Hematopoietic multipotent progenitor cell treated with erythropoietin and hydrocortisone succinate and interleukin-3 and kit ligand, for 15 days (in vitro differentiated cells): ENCODE results near the gene MRPS17.
A peak's percentile ranks its signal among the peaks of the same experiment; 100 is the strongest.

ENCODE experiments used
- DNase-seq: peaks from one replicate; pipeline ENCODE4 v3.0.0-alpha.2; 2015; ENCODE audit warnings: low spot score

MRPS17 gene

DNA sequence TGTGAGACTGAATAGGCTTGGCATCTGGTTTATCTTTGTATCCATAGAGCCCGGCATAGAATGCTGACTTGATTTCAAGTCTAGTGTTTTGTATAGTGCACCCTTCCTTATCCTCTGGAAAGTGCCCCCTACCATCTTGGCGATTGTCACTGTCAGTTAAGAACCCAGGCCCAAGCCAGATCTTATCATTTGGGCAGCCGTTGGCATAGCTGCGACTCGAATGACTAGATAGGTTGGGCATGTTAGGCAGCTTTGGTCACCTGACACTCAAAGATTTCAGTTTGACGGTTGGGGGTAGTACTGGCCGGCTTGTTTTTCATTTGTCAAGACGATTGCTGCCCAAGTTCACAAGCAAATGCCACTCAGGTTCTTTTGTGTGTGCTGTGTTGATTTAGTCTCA, 19.3 kb downstream of the MRPS17 start:
- peak; percentile 36 for DNase-seq

DNA sequence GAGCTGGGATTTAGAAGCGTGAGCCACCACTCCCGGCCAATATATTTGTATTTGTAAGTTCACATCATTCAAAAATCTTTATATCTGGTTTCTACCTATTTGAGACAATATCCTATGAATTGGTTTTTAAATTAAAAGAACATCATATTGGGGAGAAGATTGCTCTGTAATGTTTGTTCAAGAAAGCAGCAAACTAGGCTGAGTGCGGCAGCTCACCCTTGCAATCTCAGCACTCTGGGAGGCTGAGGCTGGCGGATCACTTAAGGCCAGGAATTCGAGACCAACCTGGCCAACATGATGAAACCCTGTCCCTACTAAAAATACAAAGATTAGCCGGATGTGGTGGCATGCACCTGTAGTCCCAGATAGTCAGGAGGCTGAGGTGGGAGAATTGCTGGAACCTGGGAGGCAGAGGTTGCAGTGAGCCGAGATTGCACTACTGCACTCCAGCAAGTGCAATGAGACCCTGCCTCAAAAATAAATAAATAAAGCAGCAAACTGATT, 22.1 kb downstream of the MRPS17 start:
- DNase-seq, result no peak

DNA sequence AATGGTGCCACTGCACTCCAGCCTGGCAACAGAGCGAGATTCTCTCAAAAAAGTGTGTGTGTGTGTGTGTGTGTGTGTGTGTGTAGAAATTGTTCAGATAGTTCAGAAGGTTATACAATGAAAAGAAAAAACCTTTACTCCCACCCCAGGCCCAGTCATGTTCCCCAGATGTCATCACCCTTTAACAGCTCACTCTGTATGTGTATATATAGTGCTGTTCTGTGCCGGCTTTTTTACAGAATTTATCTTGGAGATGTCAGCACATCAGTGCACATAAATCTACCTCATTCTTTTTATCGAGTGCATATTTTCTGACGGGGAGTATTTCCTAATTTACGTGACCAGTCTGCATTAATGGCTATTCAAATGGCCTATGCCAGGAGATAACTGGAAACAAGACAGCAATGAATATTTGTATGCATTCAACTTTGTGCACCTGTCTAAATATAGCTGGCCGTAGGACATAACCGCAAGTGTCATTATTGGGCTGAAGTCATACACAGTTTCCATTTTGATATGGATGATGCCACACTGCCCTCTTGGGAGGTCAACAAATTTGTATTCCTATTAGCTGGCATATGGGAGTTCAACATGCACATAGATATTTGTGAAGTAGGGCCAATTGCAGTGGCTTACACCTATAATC, 24.4 kb downstream of the MRPS17 start:
- no peak for DNase-seq

DNA sequence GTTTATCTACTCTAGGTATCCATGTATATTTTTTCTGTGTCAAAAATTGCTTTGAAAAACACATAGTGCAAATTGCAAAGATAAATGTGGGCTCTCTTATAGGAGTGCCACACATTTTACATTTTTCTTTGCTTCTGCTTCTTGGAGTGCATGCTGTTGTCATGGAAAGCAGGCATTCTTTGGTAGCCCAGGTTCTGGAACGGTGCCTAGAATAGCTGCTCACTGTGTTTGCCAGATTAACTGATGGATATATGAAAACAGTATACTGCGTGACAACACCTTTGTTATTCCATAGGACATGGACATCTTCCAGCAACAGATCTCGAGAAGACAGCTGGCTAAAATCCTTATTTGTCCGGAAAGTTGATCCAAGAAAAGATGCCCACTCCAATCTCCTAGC, 26.2 kb downstream of the MRPS17 start:
- DNase-seq, result no peak

DNA sequence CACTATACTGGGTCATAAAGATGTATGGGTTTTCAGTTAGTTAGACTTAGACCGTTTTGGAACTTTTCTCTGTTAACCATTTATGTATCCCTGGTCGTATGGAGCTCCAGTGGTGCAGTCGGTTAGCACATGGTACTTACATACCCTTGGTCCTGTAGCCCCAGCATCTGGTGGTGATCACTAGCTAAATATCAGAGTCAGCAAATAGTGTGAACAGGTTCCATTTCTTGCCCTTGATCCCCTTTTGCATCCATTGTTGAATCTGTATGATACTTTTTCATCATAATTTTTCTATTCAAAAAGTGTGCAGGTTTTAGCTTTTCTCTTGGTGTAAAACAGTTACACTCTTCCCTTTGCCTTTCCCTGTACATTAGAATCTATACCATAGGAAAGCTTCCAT, 28.6 kb downstream of the MRPS17 start:
- no peak for DNase-seq

DNA sequence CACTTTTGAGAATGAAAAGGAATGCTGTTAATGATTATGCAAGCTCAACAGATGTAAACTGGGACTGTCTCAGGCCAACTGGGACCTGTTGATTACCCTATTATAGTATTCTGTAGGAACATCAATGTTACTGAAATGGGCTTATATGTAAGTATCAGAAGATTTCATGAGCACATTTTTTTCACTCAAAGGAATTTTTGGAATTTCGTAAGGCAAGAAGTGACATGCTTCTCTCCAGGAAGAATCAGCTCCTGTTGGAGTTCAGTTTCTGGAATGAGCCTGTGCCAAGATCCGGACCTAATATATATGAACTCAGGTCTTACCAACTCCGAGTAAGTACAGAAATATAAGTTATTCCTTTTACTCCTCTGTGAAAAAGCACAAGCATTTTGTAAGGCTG, 31.9 kb downstream of the MRPS17 start:
- no peak for DNase-seq

DNA sequence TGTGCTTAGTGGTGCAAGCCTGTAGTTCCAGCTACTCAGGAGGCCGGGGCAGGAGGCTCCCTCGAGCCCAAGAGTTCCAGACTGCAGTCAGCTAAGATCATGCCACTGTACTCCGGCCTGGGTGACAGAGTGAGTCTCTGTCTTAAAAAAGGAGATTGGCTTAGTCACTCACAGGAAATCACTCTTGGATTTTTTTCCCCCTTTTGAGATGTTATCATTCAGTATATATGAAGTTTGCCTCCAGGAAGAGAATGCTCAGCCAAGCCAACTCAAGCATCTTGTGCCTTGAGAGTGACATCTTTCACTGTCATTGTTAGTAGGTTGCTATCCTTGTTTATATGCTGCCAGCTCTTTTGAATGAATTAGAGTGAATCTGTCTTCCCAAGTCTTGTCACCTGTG, 40.7 kb downstream of the MRPS17 start:
- no peak for DNase-seq

DNA sequence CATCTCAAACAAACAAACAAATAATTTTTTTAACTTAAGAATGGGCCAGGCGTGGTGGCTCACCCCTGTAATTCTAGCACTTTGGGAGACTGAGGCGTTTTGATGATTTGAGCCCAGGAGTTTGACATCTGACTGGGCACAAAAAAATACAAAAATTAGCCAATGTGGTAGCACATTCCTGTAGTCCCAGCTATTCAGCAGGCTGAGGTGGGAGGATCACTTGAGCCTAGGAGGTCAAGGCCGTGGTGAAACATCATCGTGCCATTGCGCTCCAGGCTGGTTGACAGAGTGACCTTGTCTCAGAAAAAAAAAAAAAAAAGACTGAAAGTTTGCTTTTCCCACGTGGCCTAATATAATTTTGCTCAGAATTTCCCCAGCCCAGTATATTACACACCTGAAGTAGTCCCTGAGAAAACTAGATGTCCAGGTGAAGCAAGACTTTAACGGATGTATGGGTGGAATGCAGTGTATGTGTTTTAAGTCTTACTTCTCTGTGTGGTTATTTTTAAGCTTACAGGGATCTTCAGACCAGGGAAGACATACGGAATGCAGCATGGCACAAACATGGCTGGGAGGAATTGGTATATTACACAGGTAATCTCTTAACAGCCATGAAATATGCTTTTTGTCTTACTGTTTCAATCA, 45.3 kb downstream of the MRPS17 start:
- DNase-seq, result no peak

DNA sequence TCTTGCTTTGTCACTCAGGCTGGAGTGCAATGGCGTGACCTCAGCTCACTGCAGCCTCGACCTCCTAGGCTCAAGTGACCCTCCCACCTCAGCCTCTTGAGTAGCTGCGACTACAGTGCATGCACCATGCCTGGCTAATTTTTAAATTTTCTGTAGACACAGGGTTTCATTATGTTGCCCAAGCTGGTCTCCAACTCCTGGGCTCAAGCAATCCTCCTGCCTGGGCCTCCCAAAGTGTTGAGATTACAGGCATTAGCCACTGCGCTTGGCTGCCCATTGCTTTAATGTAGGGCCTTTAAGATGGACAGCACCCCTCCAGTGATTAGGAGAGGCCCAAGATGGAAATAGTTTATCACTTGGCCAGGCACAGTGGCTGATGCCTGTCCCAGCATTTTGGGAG, 52.1 kb downstream of the MRPS17 start:
- no peak for DNase-seq
